ENCODE data around the gene P2RX7.

DNA sequence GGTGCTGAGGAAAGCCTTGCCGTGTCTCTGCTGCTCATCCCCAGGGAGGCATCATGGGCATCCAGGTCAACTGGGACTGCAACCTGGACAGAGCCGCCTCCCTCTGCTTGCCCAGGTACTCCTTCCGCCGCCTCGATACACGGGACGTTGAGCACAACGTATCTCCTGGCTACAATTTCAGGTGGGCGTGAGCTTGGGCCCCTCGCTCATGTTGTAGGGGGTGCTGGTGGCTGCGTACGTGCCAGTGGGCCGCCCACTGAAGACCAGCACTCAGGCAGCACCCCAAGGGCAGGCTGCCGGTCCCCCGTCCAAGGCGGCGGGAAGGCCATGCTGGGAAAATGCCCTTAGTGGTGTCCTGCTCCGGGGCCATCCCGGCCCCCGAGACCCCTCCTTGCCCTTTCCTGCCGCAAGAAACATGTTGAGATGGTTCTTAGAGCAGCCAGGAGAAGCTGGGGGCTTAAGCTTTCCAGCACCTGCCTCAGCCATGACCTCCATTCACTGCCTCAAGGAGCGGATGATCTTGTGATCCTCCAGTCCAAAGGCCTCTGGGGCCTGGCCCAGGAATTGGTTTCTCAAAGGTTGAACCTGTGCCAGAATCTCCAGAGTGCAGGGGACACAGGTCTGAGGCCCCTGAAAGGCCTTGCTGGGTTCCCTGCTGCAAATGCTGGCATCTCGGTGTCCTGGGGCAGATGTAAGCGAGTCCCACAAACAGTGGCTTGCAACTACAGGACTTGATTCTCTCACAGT, 96.4 kb downstream of the P2RX7 start:
- TF ChIP-seq, protein P1, sequence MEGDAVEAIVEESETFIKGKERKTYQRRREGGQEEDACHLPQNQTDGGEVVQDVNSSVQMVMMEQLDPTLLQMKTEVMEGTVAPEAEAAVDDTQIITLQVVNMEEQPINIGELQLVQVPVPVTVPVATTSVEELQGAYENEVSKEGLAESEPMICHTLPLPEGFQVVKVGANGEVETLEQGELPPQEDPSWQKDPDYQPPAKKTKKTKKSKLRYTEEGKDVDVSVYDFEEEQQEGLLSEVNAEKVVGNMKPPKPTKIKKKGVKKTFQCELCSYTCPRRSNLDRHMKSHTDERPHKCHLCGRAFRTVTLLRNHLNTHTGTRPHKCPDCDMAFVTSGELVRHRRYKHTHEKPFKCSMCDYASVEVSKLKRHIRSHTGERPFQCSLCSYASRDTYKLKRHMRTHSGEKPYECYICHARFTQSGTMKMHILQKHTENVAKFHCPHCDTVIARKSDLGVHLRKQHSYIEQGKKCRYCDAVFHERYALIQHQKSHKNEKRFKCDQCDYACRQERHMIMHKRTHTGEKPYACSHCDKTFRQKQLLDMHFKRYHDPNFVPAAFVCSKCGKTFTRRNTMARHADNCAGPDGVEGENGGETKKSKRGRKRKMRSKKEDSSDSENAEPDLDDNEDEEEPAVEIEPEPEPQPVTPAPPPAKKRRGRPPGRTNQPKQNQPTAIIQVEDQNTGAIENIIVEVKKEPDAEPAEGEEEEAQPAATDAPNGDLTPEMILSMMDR (conservative IDR thresholded peaks at IDR 0.05; ENCODE audit: low read depth, low read length): no peak
- no peak for TF ChIP-seq EZH2 (IDR thresholded peaks at IDR 0.05; ENCODE audit: borderline replicate concordance, low read depth, low read length, poor library complexity, severe bottlenecking)

Data from A673 (cell line).